HepG2 (cell line): ENCODE measurements around the gene BEAN1. TPM values are rescaled to one million over a fixed set of nuclear protein-coding genes. Genes with fewer than 3 reads are reported as not detected.

Source experiments
- CHCHD3 ChIP-seq: sonication (generic); formaldehyde crosslinking; IDR thresholded peaks from 2 replicates; pipeline ENCODE4 v1.8.0; 2022; ENCODE audit warnings: mild to moderate bottlenecking, missing genetic modification reagents, moderate library complexity
- HNF4G ChIP-seq, 2 experiments: sonication (generic) in 1 of 2; formaldehyde crosslinking in 1 of 2; IDR thresholded peaks; 2 replicates each; pipeline versions ENCODE4 v1.4.0 to v1.6.1; 2011 to 2020; ENCODE audit warnings: borderline replicate concordance in 2 of 2, low read depth in 2 of 2, mild to moderate bottlenecking in 2 of 2, low read length in 1 of 2, missing genetic modification reagents in 1 of 2, moderate library complexity in 1 of 2
- JUN ChIP-seq: sonication (generic); formaldehyde crosslinking; IDR thresholded peaks from 2 replicates; pipeline ENCODE4 v1.4.0; 2020; ENCODE audit warnings: mild to moderate bottlenecking, missing genetic modification reagents
- MEIS2 ChIP-seq: sonication (generic); formaldehyde crosslinking; IDR thresholded peaks from 2 replicates; pipeline ENCODE4 v1.9.0; 2021; ENCODE audit warnings: mild to moderate bottlenecking, missing genetic modification reagents
- SP140L ChIP-seq: sonication (generic); formaldehyde crosslinking; IDR thresholded peaks from 2 replicates; pipeline ENCODE4 v1.4.0; 2020; ENCODE audit warnings: missing genetic modification reagents, borderline replicate concordance
- TAF1 ChIP-seq: sonication (generic); formaldehyde crosslinking; IDR thresholded peaks from 2 replicates; pipeline ENCODE4 v1.4.0; 2020; ENCODE audit warnings: missing genetic modification reagents
- TBP ChIP-seq: sonication (generic); formaldehyde crosslinking; IDR thresholded peaks from 2 replicates; pipeline ENCODE4 v1.5.0; 2020; ENCODE audit warnings: missing genetic modification reagents
- ZZZ3 ChIP-seq: sonication (generic); formaldehyde crosslinking; IDR thresholded peaks from 2 replicates; pipeline ENCODE4 v1.4.0; 2020; ENCODE audit warnings: missing genetic modification reagents, mild to moderate bottlenecking, borderline replicate concordance
- polyA plus RNA-seq, 8 experiments: library from polyadenylated mRNA; depleted of rRNA in 3 of 8; stranded (reverse) in 7 of 8; unstranded in 1 of 8; fragments of >200 nt; fragmentation: Illumina TruSeq in 4 of 8; extraction: Trizol in 4 of 8; gene quantifications; 2 replicates each; pipeline versions ENCODE4 v1.2.1 to v1.2.3, GENCODE V29; 2011 to 2016; ENCODE audit warnings: low read depth in 4 of 8, missing spikeins in 1 of 8, mixed read lengths in 1 of 8; ENCODE audit not compliant: insufficient read depth in 1 of 8
- total RNA-seq, 5 experiments: library from RNA; depleted of rRNA; stranded (reverse); fragments of >200 nt; fragmentation: Illumina TruSeq; extraction: Trizol; gene quantifications; 2 replicates each; pipeline ENCODE4 v1.2.3, GENCODE V29; 2016; ENCODE audit warnings: low read depth in 1 of 5
- TF ChIP-seq, protein P1 (sequence below): sonication (generic); formaldehyde crosslinking; IDR thresholded peaks from 2 replicates; pipeline ENCODE4 v1.9.0; 2022; ENCODE audit warnings: low read depth, missing genetic modification reagents
- TF ChIP-seq, protein P2 (sequence below): sonication (generic); formaldehyde crosslinking; IDR thresholded peaks from 2 replicates; pipeline ENCODE4 v1.5.0; 2020; ENCODE audit warnings: missing genetic modification reagents
- TF ChIP-seq, protein P3 (sequence below): sonication (generic); formaldehyde crosslinking; IDR thresholded peaks from 2 replicates; pipeline ENCODE4 v1.5.1; 2020; ENCODE audit warnings: missing genetic modification reagents, mild to moderate bottlenecking, borderline replicate concordance
- TF ChIP-seq, protein P4 (sequence below): sonication (generic); formaldehyde crosslinking; IDR thresholded peaks from 2 replicates; pipeline ENCODE4 v1.5.1; 2020; ENCODE audit warnings: missing genetic modification reagents, mild to moderate bottlenecking, borderline replicate concordance
- TF ChIP-seq, protein P5 (sequence below): sonication (generic); formaldehyde crosslinking; IDR thresholded peaks from 2 replicates; pipeline ENCODE4 v1.4.0; 2020; ENCODE audit warnings: missing genetic modification reagents
- TF ChIP-seq, protein P6 (sequence below): sonication (generic); formaldehyde crosslinking; IDR thresholded peaks from 2 replicates; pipeline ENCODE4 v1.5.0; 2020; ENCODE audit warnings: mild to moderate bottlenecking, missing genetic modification reagents

BEAN1 gene
- total and polyA plus RNA-seq, 2 of the 13 experiments (the other 11 are each of a cell fraction or from before 2014, with no cell fraction given): 0.53 to 1.4 TPM

DNA sequence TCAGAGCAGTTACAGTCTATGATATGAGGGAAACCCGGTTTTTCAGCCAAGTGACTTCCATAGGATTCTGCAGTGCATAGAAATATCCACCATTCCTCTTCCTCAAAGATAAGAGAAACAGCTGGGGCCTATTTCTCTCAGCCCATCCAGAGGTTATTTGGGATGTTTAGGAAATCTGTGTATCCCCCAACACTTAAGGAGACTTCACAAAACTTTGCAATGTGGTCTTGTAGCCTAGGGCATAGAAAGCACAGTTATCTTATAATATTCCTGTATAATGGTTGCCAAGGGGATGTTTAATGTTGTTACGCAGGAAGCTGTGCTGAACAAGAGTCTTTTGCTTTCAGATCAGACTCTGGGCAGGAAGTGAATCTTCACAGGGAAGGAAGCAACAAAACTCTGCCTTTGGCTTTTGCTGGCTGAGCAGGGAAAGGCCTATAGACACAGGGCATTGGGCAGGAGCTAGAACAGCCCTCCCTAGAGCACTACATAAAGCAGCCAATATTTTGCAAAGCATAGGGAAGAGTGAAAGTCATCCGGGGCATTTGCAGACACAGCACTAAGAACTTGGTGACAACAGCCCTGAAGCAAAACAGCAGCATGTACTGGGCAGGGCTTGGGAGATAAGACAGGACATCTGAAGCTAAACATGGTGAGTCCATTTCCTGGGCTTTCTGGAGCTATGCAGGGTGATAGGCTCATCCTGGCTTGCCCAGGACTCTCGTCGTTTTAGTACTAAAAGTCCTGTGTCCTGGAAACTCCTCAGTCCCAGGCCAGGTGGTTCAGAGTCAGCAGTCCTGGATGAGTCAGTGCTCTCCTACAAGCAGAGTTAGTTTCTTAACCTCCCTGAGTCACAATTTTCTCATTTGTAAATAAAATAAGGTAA is 18.7 kb upstream of the BEAN1 start (continued):
- TF ChIP-seq, protein P1, sequence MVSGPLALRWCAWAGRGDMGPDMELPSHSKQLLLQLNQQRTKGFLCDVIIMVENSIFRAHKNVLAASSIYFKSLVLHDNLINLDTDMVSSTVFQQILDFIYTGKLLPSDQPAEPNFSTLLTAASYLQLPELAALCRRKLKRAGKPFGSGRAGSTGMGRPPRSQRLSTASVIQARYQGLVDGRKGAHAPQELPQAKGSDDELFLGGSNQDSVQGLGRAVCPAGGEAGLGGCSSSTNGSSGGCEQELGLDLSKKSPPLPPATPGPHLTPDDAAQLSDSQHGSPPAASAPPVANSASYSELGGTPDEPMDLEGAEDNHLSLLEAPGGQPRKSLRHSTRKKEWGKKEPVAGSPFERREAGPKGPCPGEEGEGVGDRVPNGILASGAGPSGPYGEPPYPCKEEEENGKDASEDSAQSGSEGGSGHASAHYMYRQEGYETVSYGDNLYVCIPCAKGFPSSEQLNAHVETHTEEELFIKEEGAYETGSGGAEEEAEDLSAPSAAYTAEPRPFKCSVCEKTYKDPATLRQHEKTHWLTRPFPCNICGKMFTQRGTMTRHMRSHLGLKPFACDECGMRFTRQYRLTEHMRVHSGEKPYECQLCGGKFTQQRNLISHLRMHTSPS (CRISPR knock-in tag): no peak
- no peak for TF ChIP-seq ZZZ3 (CRISPR knock-in tag)
- no peak for TF ChIP-seq SP140L (CRISPR knock-in tag)
- TF ChIP-seq, protein P2, sequence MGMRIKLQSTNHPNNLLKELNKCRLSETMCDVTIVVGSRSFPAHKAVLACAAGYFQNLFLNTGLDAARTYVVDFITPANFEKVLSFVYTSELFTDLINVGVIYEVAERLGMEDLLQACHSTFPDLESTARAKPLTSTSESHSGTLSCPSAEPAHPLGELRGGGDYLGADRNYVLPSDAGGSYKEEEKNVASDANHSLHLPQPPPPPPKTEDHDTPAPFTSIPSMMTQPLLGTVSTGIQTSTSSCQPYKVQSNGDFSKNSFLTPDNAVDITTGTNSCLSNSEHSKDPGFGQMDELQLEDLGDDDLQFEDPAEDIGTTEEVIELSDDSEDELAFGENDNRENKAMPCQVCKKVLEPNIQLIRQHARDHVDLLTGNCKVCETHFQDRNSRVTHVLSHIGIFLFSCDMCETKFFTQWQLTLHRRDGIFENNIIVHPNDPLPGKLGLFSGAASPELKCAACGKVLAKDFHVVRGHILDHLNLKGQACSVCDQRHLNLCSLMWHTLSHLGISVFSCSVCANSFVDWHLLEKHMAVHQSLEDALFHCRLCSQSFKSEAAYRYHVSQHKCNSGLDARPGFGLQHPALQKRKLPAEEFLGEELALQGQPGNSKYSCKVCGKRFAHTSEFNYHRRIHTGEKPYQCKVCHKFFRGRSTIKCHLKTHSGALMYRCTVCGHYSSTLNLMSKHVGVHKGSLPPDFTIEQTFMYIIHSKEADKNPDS: no peak
- no peak for TF ChIP-seq MEIS2
- TF ChIP-seq JUN (CRISPR knock-in tag): no peak
- TF ChIP-seq, protein P3, sequence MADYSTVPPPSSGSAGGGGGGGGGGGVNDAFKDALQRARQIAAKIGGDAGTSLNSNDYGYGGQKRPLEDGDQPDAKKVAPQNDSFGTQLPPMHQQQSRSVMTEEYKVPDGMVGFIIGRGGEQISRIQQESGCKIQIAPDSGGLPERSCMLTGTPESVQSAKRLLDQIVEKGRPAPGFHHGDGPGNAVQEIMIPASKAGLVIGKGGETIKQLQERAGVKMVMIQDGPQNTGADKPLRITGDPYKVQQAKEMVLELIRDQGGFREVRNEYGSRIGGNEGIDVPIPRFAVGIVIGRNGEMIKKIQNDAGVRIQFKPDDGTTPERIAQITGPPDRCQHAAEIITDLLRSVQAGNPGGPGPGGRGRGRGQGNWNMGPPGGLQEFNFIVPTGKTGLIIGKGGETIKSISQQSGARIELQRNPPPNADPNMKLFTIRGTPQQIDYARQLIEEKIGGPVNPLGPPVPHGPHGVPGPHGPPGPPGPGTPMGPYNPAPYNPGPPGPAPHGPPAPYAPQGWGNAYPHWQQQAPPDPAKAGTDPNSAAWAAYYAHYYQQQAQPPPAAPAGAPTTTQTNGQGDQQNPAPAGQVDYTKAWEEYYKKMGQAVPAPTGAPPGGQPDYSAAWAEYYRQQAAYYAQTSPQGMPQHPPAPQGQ (CRISPR knock-in tag): no peak
- TF ChIP-seq, protein P4, sequence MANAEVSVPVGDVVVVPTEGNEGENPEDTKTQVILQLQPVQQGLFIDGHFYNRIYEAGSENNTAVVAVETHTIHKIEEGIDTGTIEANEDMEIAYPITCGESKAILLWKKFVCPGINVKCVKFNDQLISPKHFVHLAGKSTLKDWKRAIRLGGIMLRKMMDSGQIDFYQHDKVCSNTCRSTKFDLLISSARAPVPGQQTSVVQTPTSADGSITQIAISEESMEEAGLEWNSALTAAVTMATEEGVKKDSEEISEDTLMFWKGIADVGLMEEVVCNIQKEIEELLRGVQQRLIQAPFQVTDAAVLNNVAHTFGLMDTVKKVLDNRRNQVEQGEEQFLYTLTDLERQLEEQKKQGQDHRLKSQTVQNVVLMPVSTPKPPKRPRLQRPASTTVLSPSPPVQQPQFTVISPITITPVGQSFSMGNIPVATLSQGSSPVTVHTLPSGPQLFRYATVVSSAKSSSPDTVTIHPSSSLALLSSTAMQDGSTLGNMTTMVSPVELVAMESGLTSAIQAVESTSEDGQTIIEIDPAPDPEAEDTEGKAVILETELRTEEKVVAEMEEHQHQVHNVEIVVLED: 0 out of 2 replicates have a peak, but pooled peaks have one; percentile 27
- peak; percentile 61; the same call in 1 of the 2 replicates for TF ChIP-seq TAF1 (CRISPR knock-in tag)
- TF ChIP-seq, protein P5, sequence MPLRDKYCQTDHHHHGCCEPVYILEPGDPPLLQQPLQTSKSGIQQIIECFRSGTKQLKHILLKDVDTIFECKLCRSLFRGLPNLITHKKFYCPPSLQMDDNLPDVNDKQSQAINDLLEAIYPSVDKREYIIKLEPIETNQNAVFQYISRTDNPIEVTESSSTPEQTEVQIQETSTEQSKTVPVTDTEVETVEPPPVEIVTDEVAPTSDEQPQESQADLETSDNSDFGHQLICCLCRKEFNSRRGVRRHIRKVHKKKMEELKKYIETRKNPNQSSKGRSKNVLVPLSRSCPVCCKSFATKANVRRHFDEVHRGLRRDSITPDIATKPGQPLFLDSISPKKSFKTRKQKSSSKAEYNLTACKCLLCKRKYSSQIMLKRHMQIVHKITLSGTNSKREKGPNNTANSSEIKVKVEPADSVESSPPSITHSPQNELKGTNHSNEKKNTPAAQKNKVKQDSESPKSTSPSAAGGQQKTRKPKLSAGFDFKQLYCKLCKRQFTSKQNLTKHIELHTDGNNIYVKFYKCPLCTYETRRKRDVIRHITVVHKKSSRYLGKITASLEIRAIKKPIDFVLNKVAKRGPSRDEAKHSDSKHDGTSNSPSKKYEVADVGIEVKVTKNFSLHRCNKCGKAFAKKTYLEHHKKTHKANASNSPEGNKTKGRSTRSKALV (CRISPR knock-in tag): 0 out of 2 replicates have a peak, but pooled peaks have one; percentile 24
- no peak for TF ChIP-seq HNF4G (IDR thresholded peaks at IDR 0.05; ENCODE audit: borderline replicate concordance, low read depth, low read length)
- TF ChIP-seq HNF4G (CRISPR knock-in tag; IDR thresholded peaks at IDR 0.05; ENCODE audit: borderline replicate concordance, low read depth): no peak
- TF ChIP-seq CHCHD3 (CRISPR knock-in tag): no peak
- TF ChIP-seq TBP: no peak
- TF ChIP-seq, protein P6, sequence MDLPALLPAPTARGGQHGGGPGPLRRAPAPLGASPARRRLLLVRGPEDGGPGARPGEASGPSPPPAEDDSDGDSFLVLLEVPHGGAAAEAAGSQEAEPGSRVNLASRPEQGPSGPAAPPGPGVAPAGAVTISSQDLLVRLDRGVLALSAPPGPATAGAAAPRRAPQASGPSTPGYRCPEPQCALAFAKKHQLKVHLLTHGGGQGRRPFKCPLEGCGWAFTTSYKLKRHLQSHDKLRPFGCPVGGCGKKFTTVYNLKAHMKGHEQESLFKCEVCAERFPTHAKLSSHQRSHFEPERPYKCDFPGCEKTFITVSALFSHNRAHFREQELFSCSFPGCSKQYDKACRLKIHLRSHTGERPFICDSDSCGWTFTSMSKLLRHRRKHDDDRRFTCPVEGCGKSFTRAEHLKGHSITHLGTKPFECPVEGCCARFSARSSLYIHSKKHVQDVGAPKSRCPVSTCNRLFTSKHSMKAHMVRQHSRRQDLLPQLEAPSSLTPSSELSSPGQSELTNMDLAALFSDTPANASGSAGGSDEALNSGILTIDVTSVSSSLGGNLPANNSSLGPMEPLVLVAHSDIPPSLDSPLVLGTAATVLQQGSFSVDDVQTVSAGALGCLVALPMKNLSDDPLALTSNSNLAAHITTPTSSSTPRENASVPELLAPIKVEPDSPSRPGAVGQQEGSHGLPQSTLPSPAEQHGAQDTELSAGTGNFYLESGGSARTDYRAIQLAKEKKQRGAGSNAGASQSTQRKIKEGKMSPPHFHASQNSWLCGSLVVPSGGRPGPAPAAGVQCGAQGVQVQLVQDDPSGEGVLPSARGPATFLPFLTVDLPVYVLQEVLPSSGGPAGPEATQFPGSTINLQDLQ: no peak
